ENCODE data around the gene CARMIL1.
A peak's percentile ranks its signal among the peaks of the same experiment; 100 is the strongest.

CARMIL1 gene

GRCh38 chr6:25503686-25504085, 224.5 kb downstream of the CARMIL1 start:
- H3K9me3 ChIP-seq (ENCODE audit: severe bottlenecking), result no peaks in the 10 kb centered on the region
- ATAC-seq (ENCODE audit: low read depth) (no peak), DNase-seq (ENCODE audit: low spot score) (no peak)
- H3K36me3 ChIP-seq (ENCODE audit: low read depth), result no peaks in the 10 kb centered on the region
- no peaks in the 10 kb centered on the region for H3K27me3 ChIP-seq (ENCODE audit: insufficient read depth, poor library complexity, severe bottlenecking)
- H3K4me1 ChIP-seq (ENCODE audit: insufficient read depth, poor library complexity, severe bottlenecking), result peaks cover 9% of the 10 kb centered on the region
- no peak overlapping the region for H3K4me3 ChIP-seq (ENCODE audit: severe bottlenecking)
- H3K27ac ChIP-seq (ENCODE audit: poor library complexity, severe bottlenecking), result no peak overlapping the region
- TF ChIP-seq CTCF (IDR thresholded peaks at IDR 0.05; ENCODE audit: poor library complexity, severe bottlenecking), result no peak

GRCh38 chr6:25504661-25505060, 225.5 kb downstream of the CARMIL1 start:
- no peaks in the 10 kb centered on the region for H3K9me3 ChIP-seq (ENCODE audit: severe bottlenecking)
- no peak overlapping the region for H3K27ac ChIP-seq (ENCODE audit: poor library complexity, severe bottlenecking)
- H3K4me1 ChIP-seq (ENCODE audit: insufficient read depth, poor library complexity, severe bottlenecking), result peaks cover 9% of the 10 kb centered on the region
- no peak for DNase-seq (ENCODE audit: low spot score)
- H3K4me3 ChIP-seq (ENCODE audit: severe bottlenecking), result no peak overlapping the region
- peak; percentile 61; the same call in 2 of the 3 replicates for ATAC-seq (ENCODE audit: low read depth)
- no peaks in the 10 kb centered on the region for H3K36me3 ChIP-seq (ENCODE audit: low read depth)
- H3K27me3 ChIP-seq (ENCODE audit: insufficient read depth, poor library complexity, severe bottlenecking), result no peaks in the 10 kb centered on the region
- no peak for TF ChIP-seq CTCF (IDR thresholded peaks at IDR 0.05; ENCODE audit: poor library complexity, severe bottlenecking)

- DNase-seq (ENCODE audit: low spot score), result no peak
- H3K4me1 ChIP-seq (ENCODE audit: insufficient read depth, poor library complexity, severe bottlenecking), result peaks cover 6% of the 10 kb centered on the region
- no peak for TF ChIP-seq CTCF (IDR thresholded peaks at IDR 0.05; ENCODE audit: poor library complexity, severe bottlenecking)
- H3K36me3 ChIP-seq (ENCODE audit: low read depth), result peaks cover 4% of the 10 kb centered on the region; the same call in 1 of the 2 replicates
- H3K4me3 ChIP-seq (ENCODE audit: severe bottlenecking), result no peak overlapping the region
- H3K27ac ChIP-seq (ENCODE audit: poor library complexity, severe bottlenecking), result no peak overlapping the region
- H3K9me3 ChIP-seq (ENCODE audit: severe bottlenecking), result no peaks in the 10 kb centered on the region
- no peak for ATAC-seq (ENCODE audit: low read depth)
- no peaks in the 10 kb centered on the region for H3K27me3 ChIP-seq (ENCODE audit: insufficient read depth, poor library complexity, severe bottlenecking)
Measured at GRCh38 chr6:25506020-25506419, 226.8 kb downstream of the CARMIL1 start.

- no peak for TF ChIP-seq CTCF (IDR thresholded peaks at IDR 0.05; ENCODE audit: poor library complexity, severe bottlenecking)
- peaks cover 6% of the 10 kb centered on the region for H3K4me1 ChIP-seq (ENCODE audit: insufficient read depth, poor library complexity, severe bottlenecking)
- DNase-seq (ENCODE audit: low spot score) (no peak), ATAC-seq (ENCODE audit: low read depth) (no peak)
- no peak overlapping the region for H3K4me3 ChIP-seq (ENCODE audit: severe bottlenecking)
- no peak overlapping the region for H3K27ac ChIP-seq (ENCODE audit: poor library complexity, severe bottlenecking)
- H3K27me3 ChIP-seq (ENCODE audit: insufficient read depth, poor library complexity, severe bottlenecking), result no peaks in the 10 kb centered on the region
- H3K36me3 ChIP-seq (ENCODE audit: low read depth), result peaks cover 4% of the 10 kb centered on the region; the same call in 1 of the 2 replicates
- H3K9me3 ChIP-seq (ENCODE audit: severe bottlenecking), result no peaks in the 10 kb centered on the region
Measured at GRCh38 chr6:25508051-25508450, 228.9 kb downstream of the CARMIL1 start.

- Histone ChIP-seq H3K9me3 (ENCODE audit: severe bottlenecking) (no peaks in the 10 kb centered on the region), H3K4me3 (ENCODE audit: severe bottlenecking) (no peak overlapping the region), H3K27me3 (ENCODE audit: insufficient read depth, poor library complexity, severe bottlenecking) (no peaks in the 10 kb centered on the region), H3K27ac (ENCODE audit: poor library complexity, severe bottlenecking) (no peak overlapping the region), H3K36me3 (ENCODE audit: low read depth) (peaks cover 9% of the 10 kb centered on the region; the same call in 1 of the 2 replicates), H3K4me1 (ENCODE audit: insufficient read depth, poor library complexity, severe bottlenecking) (no peaks in the 10 kb centered on the region)
- DNase-seq (ENCODE audit: low spot score) (no peak), ATAC-seq (ENCODE audit: low read depth) (no peak)
- no peak for TF ChIP-seq CTCF (IDR thresholded peaks at IDR 0.05; ENCODE audit: poor library complexity, severe bottlenecking)
Measured at GRCh38 chr6:25511376-25511775, 232.2 kb downstream of the CARMIL1 start.
